WTC11 (cell line): ENCODE results near the gene NELL1. TPM values are rescaled to one million over a fixed set of nuclear protein-coding genes. Genes with fewer than 3 reads are reported as not detected.

Experiments used
- ATAC-seq: fragments of 200-7000 bp; cut with Tn5 transposase; 2 replicates; pipeline ENCODE4 v1.10.0; 2021; ENCODE audit warnings: mild to moderate bottlenecking, moderate library complexity
- CTCF ChIA-PET: fragments of 300-600 bp; sonication (Branson Sonifier 250); formaldehyde crosslinking; loops from one replicate; lab custom pipeline; 2021; ENCODE audit warnings: antibody characterized with exemption; lab: Charles Lee
- POLR2A ChIA-PET: fragments of 350-600 bp; sonication (Branson Sonifier 250); formaldehyde crosslinking; loops from one replicate; lab custom pipeline; 2021; ENCODE audit warnings: antibody characterized with exemption; lab: Charles Lee
- DNase-seq: peaks from one replicate; pipeline ENCODE4 v3.0.0; 2021; ENCODE audit warnings: low spot score
- H3K27ac Mint-ChIP-seq: 2 replicates; pipeline ENCODE4 v1.8.0; 2021; ENCODE audit warnings: mixed read lengths
- H3K27me3 Mint-ChIP-seq: 2 replicates; pipeline ENCODE4 v1.8.0; 2021; ENCODE audit warnings: low read depth, mild to moderate bottlenecking, moderate library complexity, mixed read lengths
- H3K36me3 Mint-ChIP-seq: 2 replicates; pipeline ENCODE4 v1.8.0; 2021; ENCODE audit warnings: mixed read lengths
- H3K4me1 Mint-ChIP-seq: 2 replicates; pipeline ENCODE4 v1.8.0; 2022; ENCODE audit warnings: mixed read lengths
- H3K4me3 Mint-ChIP-seq: 2 replicates; pipeline ENCODE4 v1.8.0; 2021; ENCODE audit warnings: mild to moderate bottlenecking, moderate library complexity, mixed read lengths
- H3K9me3 Mint-ChIP-seq: 2 replicates; pipeline ENCODE4 v1.8.0; 2021; ENCODE audit warnings: mixed read lengths
- ATF1 ChIP-seq: sonication (generic); formaldehyde crosslinking; IDR thresholded peaks from 2 replicates; pipeline ENCODE4 v1.8.1; 2023; ENCODE audit warnings: mild to moderate bottlenecking, moderate library complexity, missing genetic modification reagents
- ETV6 ChIP-seq: sonication (generic); formaldehyde crosslinking; IDR thresholded peaks from 2 replicates; pipeline ENCODE4 v1.8.1; 2022; ENCODE audit warnings: mild to moderate bottlenecking, missing genetic modification reagents
- FOXP1 ChIP-seq: sonication (generic); formaldehyde crosslinking; IDR thresholded peaks from 2 replicates; pipeline ENCODE4 v1.8.0; 2022; ENCODE audit warnings: missing genetic modification reagents, mild to moderate bottlenecking, moderate library complexity, borderline replicate concordance
- GTF2I ChIP-seq: fragments of 250-450 bp; sonication (Bioruptor Pico); conservative IDR thresholded peaks from 2 replicates; pipeline ENCODE4 v1.4.0; 2021; ENCODE audit warnings: mild to moderate bottlenecking
- JAZF1 ChIP-seq: fragments of 250-450 bp; sonication (Bioruptor Pico); IDR thresholded peaks from 2 replicates; pipeline ENCODE4 v1.9.0; 2021; ENCODE audit warnings: moderate library complexity, mild to moderate bottlenecking, inconsistent platforms
- NFATC4 ChIP-seq: fragments of 250-450 bp; sonication (Bioruptor Pico); IDR thresholded peaks from 2 replicates; pipeline ENCODE4 v1.9.0; 2021; ENCODE audit warnings: mild to moderate bottlenecking
- NR1H2 ChIP-seq: sonication (generic); formaldehyde crosslinking; IDR thresholded peaks from 2 replicates; pipeline ENCODE4 v1.9.0; 2021; ENCODE audit warnings: mild to moderate bottlenecking, moderate library complexity, missing genetic modification reagents
- NR2C2 ChIP-seq: sonication (generic); formaldehyde crosslinking; IDR thresholded peaks from 2 replicates; pipeline ENCODE4 v1.8.0; 2022; ENCODE audit warnings: mild to moderate bottlenecking, missing genetic modification reagents
- PRRX2 ChIP-seq: fragments of 250-450 bp; sonication (Bioruptor Pico); IDR thresholded peaks from 2 replicates; pipeline ENCODE4 v1.8.0; 2021; ENCODE audit warnings: mild to moderate bottlenecking
- SMAD3 ChIP-seq: sonication (generic); formaldehyde crosslinking; IDR thresholded peaks from 2 replicates; pipeline ENCODE4 v1.8.0; 2022; ENCODE audit warnings: missing genetic modification reagents, mild to moderate bottlenecking, borderline replicate concordance
- SMAD4 ChIP-seq: sonication (generic); formaldehyde crosslinking; IDR thresholded peaks from 2 replicates; pipeline ENCODE4 v1.8.0; 2022; ENCODE audit warnings: mild to moderate bottlenecking, missing genetic modification reagents
- SP1 ChIP-seq: sonication (generic); formaldehyde crosslinking; conservative IDR thresholded peaks from 2 replicates; pipeline ENCODE4 v1.8.1; 2022; ENCODE audit warnings: missing genetic modification reagents
- TEAD4 ChIP-seq: sonication (generic); formaldehyde crosslinking; IDR thresholded peaks from 2 replicates; pipeline ENCODE4 v1.8.0; 2022; ENCODE audit warnings: mild to moderate bottlenecking, missing genetic modification reagents
- ZNF671 ChIP-seq: fragments of 250-450 bp; sonication (Bioruptor Pico); IDR thresholded peaks from 2 replicates; pipeline ENCODE4 v1.8.0; 2021; ENCODE audit warnings: mild to moderate bottlenecking
- total RNA-seq: library from RNA; stranded (reverse); gene quantifications from 3 replicates; pipeline ENCODE4 v1.2.3, GENCODE V29; 2021
- TF ChIP-seq, protein P1 (sequence below): fragments of 250-450 bp; sonication (Bioruptor Pico); IDR thresholded peaks from 2 replicates; pipeline ENCODE4 v1.8.0; 2021; ENCODE audit warnings: mild to moderate bottlenecking
- TF ChIP-seq, protein P2 (sequence below): fragments of 200-600 bp; IDR thresholded peaks from 2 replicates; pipeline ENCODE4 v1.8.0; 2022; ENCODE audit warnings: antibody characterized with exemption
- TF ChIP-seq, protein P3 (sequence below): fragments of 250-450 bp; sonication (Bioruptor Pico); IDR thresholded peaks from 2 replicates; pipeline ENCODE4 v1.9.0; 2021; ENCODE audit warnings: mild to moderate bottlenecking
- TF ChIP-seq, protein P4 (sequence below): sonication (generic); formaldehyde crosslinking; IDR thresholded peaks from 2 replicates; pipeline ENCODE4 v1.8.1; 2023; ENCODE audit warnings: mild to moderate bottlenecking, missing genetic modification reagents
- TF ChIP-seq, protein P5 (sequence below): sonication (generic); formaldehyde crosslinking; IDR thresholded peaks from 2 replicates; pipeline ENCODE4 v1.8.1; 2022; ENCODE audit warnings: missing genetic modification reagents, borderline replicate concordance
- TF ChIP-seq, protein P6 (sequence below): sonication (generic); formaldehyde crosslinking; IDR thresholded peaks from 2 replicates; pipeline ENCODE4 v1.8.0; 2022; ENCODE audit warnings: missing genetic modification reagents
- TF ChIP-seq, protein P7 (sequence below): sonication (generic); formaldehyde crosslinking; IDR thresholded peaks from 2 replicates; pipeline ENCODE4 v1.8.0; 2022; ENCODE audit warnings: mild to moderate bottlenecking, missing genetic modification reagents
- TF ChIP-seq, protein P8 (sequence below): sonication (generic); formaldehyde crosslinking; IDR thresholded peaks from 2 replicates; pipeline ENCODE4 v1.8.1; 2023; ENCODE audit warnings: mild to moderate bottlenecking, missing genetic modification reagents, moderate library complexity

Gene NELL1
- total RNA-seq, 1 experiment from 2014 or later = 1.8 TPM

DNA sequence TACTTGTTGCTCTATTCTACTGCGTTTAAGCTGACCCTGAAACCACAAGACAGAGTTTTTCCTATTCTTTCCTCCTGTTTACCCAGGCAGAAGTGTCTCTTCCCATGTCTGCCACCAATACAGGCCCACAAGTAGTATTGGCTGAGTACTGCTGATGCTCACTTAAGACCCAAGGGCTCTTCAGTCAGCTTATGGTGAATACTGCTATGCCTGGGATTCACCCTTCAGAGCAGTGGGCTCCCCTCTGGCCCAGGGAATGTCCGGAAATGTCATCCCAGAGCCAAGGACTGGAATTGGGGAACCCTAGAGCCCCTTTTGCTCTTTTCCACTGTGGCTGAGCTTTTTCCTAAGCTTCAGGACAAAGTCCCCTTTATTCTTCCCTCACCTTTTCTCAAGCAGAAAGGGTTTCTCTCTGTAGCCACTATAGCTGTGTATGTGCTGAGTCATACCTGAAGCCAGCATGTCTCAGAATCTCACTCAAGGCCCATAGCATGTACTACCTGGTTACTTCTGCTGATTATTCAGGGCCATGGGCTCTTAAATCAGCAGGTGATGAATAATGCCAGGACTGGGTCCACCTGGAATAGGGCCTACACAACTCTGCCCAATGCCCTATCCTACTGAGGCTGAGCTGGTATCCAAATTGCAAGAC lies 777.7 kb downstream of the NELL1 start:
- Mint-ChIP-seq H3K4me1 (peaks cover 10% of the 10 kb centered on the region), H3K9me3 (no peaks in the 10 kb centered on the region), H3K4me3 (no peak overlapping the region), H3K27me3 (no peaks in the 10 kb centered on the region), H3K27ac (no peak overlapping the region), H3K36me3 (no peaks in the 10 kb centered on the region)
- no peak for DNase-seq
- ChIA-PET CTCF (no interaction called here), POLR2A (no interaction called here)
- peak; percentile 20; the same call in 1 of the 2 replicates for ATAC-seq
- TF ChIP-seq ETV6 (CRISPR knock-in tag) = no peak
- no peak for TF ChIP-seq SMAD4 (CRISPR knock-in tag)
- no peak for TF ChIP-seq JAZF1
- no peak for TF ChIP-seq TEAD4 (CRISPR knock-in tag)
- TF ChIP-seq, protein P1, sequence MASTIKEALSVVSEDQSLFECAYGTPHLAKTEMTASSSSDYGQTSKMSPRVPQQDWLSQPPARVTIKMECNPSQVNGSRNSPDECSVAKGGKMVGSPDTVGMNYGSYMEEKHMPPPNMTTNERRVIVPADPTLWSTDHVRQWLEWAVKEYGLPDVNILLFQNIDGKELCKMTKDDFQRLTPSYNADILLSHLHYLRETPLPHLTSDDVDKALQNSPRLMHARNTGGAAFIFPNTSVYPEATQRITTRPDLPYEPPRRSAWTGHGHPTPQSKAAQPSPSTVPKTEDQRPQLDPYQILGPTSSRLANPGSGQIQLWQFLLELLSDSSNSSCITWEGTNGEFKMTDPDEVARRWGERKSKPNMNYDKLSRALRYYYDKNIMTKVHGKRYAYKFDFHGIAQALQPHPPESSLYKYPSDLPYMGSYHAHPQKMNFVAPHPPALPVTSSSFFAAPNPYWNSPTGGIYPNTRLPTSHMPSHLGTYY = no peak
- no peak for TF ChIP-seq NR1H2 (CRISPR knock-in tag)
- TF ChIP-seq ZNF671 (CRISPR knock-in tag) = no peak
- TF ChIP-seq FOXP1 (CRISPR knock-in tag) = no peak
- no peak for TF ChIP-seq PRRX2

DNA sequence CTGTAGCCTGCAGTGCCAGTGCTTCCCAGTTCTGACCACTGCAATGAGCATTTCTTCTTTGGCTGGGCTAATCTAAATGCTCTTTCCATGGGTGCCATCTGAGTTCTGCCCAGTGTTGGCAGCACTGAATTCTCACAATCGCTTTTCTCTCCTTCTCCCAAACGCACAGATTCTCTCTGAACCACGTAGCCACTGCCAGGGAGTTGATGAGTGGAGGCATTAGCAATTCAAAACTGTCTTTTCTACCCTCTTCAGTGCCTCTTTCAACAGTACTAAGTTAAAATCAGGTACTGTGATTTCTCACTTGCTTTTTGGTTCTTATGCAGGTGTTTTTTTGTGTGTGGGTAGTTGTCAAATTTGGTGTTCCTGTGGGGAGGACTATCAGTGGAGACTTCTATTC lies 778.5 kb downstream of the NELL1 start:
- Mint-ChIP-seq H3K9me3 (no peaks in the 10 kb centered on the region), H3K4me3 (no peak overlapping the region), H3K27ac (no peak overlapping the region), H3K27me3 (no peaks in the 10 kb centered on the region), H3K4me1 (peaks cover 10% of the 10 kb centered on the region), H3K36me3 (no peaks in the 10 kb centered on the region)
- no peak for TF ChIP-seq NR2C2 (CRISPR knock-in tag)
- TF ChIP-seq, protein P2, sequence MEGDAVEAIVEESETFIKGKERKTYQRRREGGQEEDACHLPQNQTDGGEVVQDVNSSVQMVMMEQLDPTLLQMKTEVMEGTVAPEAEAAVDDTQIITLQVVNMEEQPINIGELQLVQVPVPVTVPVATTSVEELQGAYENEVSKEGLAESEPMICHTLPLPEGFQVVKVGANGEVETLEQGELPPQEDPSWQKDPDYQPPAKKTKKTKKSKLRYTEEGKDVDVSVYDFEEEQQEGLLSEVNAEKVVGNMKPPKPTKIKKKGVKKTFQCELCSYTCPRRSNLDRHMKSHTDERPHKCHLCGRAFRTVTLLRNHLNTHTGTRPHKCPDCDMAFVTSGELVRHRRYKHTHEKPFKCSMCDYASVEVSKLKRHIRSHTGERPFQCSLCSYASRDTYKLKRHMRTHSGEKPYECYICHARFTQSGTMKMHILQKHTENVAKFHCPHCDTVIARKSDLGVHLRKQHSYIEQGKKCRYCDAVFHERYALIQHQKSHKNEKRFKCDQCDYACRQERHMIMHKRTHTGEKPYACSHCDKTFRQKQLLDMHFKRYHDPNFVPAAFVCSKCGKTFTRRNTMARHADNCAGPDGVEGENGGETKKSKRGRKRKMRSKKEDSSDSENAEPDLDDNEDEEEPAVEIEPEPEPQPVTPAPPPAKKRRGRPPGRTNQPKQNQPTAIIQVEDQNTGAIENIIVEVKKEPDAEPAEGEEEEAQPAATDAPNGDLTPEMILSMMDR = no peak
- TF ChIP-seq GTF2I = no peak
- TF ChIP-seq, protein P3, sequence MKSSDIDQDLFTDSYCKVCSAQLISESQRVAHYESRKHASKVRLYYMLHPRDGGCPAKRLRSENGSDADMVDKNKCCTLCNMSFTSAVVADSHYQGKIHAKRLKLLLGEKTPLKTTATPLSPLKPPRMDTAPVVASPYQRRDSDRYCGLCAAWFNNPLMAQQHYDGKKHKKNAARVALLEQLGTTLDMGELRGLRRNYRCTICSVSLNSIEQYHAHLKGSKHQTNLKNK (CRISPR knock-in tag) = no peak
- TF ChIP-seq, protein P4, sequence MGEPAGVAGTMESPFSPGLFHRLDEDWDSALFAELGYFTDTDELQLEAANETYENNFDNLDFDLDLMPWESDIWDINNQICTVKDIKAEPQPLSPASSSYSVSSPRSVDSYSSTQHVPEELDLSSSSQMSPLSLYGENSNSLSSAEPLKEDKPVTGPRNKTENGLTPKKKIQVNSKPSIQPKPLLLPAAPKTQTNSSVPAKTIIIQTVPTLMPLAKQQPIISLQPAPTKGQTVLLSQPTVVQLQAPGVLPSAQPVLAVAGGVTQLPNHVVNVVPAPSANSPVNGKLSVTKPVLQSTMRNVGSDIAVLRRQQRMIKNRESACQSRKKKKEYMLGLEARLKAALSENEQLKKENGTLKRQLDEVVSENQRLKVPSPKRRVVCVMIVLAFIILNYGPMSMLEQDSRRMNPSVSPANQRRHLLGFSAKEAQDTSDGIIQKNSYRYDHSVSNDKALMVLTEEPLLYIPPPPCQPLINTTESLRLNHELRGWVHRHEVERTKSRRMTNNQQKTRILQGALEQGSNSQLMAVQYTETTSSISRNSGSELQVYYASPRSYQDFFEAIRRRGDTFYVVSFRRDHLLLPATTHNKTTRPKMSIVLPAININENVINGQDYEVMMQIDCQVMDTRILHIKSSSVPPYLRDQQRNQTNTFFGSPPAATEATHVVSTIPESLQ = no peak
- no peak for TF ChIP-seq ATF1
- no peak for TF ChIP-seq JAZF1
- TF ChIP-seq, protein P1 = no peak
- no peak for TF ChIP-seq NFATC4 (CRISPR knock-in tag)
- TF ChIP-seq, protein P5, sequence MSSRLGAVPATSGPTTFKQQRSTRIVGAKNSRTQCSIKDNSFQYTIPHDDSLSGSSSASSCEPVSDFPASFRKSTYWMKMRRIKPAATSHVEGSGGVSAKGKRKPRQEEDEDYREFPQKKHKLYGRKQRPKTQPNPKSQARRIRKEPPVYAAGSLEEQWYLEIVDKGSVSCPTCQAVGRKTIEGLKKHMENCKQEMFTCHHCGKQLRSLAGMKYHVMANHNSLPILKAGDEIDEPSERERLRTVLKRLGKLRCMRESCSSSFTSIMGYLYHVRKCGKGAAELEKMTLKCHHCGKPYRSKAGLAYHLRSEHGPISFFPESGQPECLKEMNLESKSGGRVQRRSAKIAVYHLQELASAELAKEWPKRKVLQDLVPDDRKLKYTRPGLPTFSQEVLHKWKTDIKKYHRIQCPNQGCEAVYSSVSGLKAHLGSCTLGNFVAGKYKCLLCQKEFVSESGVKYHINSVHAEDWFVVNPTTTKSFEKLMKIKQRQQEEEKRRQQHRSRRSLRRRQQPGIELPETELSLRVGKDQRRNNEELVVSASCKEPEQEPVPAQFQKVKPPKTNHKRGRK (CRISPR knock-in tag) = no peak
- TF ChIP-seq, protein P6, sequence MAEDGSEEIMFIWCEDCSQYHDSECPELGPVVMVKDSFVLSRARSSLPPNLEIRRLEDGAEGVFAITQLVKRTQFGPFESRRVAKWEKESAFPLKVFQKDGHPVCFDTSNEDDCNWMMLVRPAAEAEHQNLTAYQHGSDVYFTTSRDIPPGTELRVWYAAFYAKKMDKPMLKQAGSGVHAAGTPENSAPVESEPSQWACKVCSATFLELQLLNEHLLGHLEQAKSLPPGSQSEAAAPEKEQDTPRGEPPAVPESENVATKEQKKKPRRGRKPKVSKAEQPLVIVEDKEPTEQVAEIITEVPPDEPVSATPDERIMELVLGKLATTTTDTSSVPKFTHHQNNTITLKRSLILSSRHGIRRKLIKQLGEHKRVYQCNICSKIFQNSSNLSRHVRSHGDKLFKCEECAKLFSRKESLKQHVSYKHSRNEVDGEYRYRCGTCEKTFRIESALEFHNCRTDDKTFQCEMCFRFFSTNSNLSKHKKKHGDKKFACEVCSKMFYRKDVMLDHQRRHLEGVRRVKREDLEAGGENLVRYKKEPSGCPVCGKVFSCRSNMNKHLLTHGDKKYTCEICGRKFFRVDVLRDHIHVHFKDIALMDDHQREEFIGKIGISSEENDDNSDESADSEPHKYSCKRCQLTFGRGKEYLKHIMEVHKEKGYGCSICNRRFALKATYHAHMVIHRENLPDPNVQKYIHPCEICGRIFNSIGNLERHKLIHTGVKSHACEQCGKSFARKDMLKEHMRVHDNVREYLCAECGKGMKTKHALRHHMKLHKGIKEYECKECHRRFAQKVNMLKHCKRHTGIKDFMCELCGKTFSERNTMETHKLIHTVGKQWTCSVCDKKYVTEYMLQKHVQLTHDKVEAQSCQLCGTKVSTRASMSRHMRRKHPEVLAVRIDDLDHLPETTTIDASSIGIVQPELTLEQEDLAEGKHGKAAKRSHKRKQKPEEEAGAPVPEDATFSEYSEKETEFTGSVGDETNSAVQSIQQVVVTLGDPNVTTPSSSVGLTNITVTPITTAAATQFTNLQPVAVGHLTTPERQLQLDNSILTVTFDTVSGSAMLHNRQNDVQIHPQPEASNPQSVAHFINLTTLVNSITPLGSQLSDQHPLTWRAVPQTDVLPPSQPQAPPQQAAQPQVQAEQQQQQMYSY (CRISPR knock-in tag) = no peak
- no peak for TF ChIP-seq SMAD3 (CRISPR knock-in tag)
- TF ChIP-seq, protein P7, sequence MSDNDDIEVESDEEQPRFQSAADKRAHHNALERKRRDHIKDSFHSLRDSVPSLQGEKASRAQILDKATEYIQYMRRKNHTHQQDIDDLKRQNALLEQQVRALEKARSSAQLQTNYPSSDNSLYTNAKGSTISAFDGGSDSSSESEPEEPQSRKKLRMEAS = no peak
- TF ChIP-seq, protein P8, sequence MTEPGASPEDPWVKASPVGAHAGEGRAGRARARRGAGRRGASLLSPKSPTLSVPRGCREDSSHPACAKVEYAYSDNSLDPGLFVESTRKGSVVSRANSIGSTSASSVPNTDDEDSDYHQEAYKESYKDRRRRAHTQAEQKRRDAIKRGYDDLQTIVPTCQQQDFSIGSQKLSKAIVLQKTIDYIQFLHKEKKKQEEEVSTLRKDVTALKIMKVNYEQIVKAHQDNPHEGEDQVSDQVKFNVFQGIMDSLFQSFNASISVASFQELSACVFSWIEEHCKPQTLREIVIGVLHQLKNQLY = no peak
- no peak for TF ChIP-seq SP1
- ATAC-seq = peak; percentile 43
- ChIA-PET POLR2A (no interaction called here), CTCF (no interaction called here)
- DNase-seq = no peak
